Natural killer cell treated with Interleukin-12 subunit alpha and Interleukin-12 subunit beta and Interleukin-15 and Interleukin-18, amount 100 ng/mL, for 72 hours (primary cell): ENCODE data around the gene PRPF18. TPM values are rescaled to one million over a fixed set of nuclear protein-coding genes. Genes with fewer than 3 reads are reported as not detected.

Experiments used
- ATAC-seq, 2 donors: fragments of 150-1000 bp; cut with Tn5 transposase in 1 of 2; sonication (Bioruptor Pico), chemical (Tn5 transposase) in 1 of 2; 2 replicates each; pipeline ENCODE4 v1.10.0; 2021
- DNase-seq: peaks from one replicate; pipeline ENCODE4 v3.0.0; 2022; ENCODE audit warnings: low spot score
- H3K27ac Mint-ChIP-seq, 2 donors: 1 replicate in 1 of 2; 2 replicates in 1 of 2; pipeline ENCODE4 v1.8.0; 2022; ENCODE audit warnings: mixed read lengths in 2 of 2, mild to moderate bottlenecking in 1 of 2, moderate library complexity in 1 of 2
- H3K27me3 Mint-ChIP-seq, 2 donors: 1 replicate in 1 of 2; 2 replicates in 1 of 2; pipeline ENCODE4 v1.8.0; 2022; ENCODE audit warnings: mixed read lengths in 2 of 2
- H3K36me3 Mint-ChIP-seq: one replicate; pipeline ENCODE4 v1.8.0; 2022; ENCODE audit warnings: mixed read lengths
- H3K4me1 Mint-ChIP-seq, 2 donors: 1 replicate in 1 of 2; 2 replicates in 1 of 2; pipeline ENCODE4 v1.8.0; 2022; ENCODE audit warnings: low read depth in 2 of 2, mixed read lengths in 2 of 2, mild to moderate bottlenecking in 1 of 2
- H3K4me3 Mint-ChIP-seq: one replicate; pipeline ENCODE4 v1.8.0; 2022; ENCODE audit warnings: mixed read lengths
- H3K9me3 Mint-ChIP-seq: 2 replicates; pipeline ENCODE4 v1.8.0; 2022; ENCODE audit warnings: mixed read lengths
- total RNA-seq, 2 donors: library from RNA; stranded (reverse); gene quantifications; one replicate each; pipeline ENCODE4 v1.2.3, GENCODE V29; 2022

Gene PRPF18
- total RNA-seq, 2 donors from 2014 or later, result 29.2 to 29.6 TPM

- H3K4me3 Mint-ChIP-seq, result no peak overlapping the region
- no peak overlapping the region for H3K27ac Mint-ChIP-seq
- peaks cover 16% of the 10 kb centered on the region for H3K9me3 Mint-ChIP-seq
- peaks cover 38% of the 10 kb centered on the region for H3K36me3 Mint-ChIP-seq
- no peak for ATAC-seq
- no peaks in the 10 kb centered on the region for H3K27me3 Mint-ChIP-seq
- no peaks in the 10 kb centered on the region for H3K4me1 Mint-ChIP-seq
- no peak for DNase-seq
These were observed 50.6 kb downstream of the PRPF18 start for GRCh38 chr10:13637303-13637856.

DNA sequence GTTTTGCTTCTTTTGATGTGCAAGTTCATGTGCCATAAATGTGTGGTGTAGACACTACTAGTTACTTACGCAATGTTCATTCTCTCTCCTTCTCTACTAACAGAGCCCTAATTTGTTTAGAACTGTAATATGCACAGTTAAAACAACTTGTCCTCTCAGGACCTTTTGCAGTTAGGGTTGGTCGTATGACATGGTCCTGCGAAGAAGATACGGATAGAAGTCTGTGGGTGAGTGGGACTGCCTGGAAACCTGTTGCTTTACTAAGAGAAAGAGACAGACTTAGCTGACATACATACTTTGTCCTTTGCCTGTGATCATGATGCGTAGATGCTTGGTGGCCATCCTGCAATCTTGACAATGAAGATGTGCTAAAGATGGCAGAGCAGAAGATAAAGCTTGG lies 51.1 kb downstream of the PRPF18 start:
- Mint-ChIP-seq H3K36me3 (peaks cover 43% of the 10 kb centered on the region), H3K9me3 (peaks cover 17% of the 10 kb centered on the region), H3K4me3 (no peak overlapping the region), H3K27me3 (no peaks in the 10 kb centered on the region), H3K4me1 (no peaks in the 10 kb centered on the region), H3K27ac (no peak overlapping the region)
- ATAC-seq, result no peak
- DNase-seq, result no peak

DNA sequence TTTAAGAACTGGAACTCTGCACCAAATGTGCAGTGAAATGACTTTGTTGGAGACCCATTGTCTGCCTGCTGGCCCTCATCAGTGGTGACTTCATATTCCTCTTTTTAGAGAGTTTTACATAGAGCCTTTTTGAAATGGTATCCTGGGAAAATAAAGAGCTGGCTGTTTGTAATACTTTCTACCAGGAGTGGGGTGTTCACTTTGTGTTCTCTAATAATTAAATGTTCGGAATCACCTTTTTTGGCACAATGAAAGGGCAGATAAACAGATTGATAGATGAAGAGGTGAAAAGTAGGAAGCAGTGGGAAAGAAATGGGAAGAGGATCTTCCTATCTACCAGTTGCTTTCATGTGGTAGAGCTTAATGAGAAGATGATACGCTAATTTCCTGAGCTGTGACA lies 55.5 kb downstream of the PRPF18 start:
- no peak overlapping the region for H3K27ac Mint-ChIP-seq
- H3K4me3 Mint-ChIP-seq, result no peak overlapping the region

GRCh38 chr10:13643016-13643415 lies 56.3 kb downstream of the PRPF18 start:
- H3K4me3 Mint-ChIP-seq, result no peak overlapping the region
- H3K36me3 Mint-ChIP-seq, result peaks cover 39% of the 10 kb centered on the region
- ATAC-seq, result no peak
- H3K27ac Mint-ChIP-seq, result no peak overlapping the region
- no peak for DNase-seq
- H3K9me3 Mint-ChIP-seq, result peaks cover 17% of the 10 kb centered on the region
- no peaks in the 10 kb centered on the region for H3K27me3 Mint-ChIP-seq
- peaks cover 0 to 2% of the 10 kb centered on the region in 2 donors for H3K4me1 Mint-ChIP-seq

More for the DNA sequence above, 55.5 kb downstream of the PRPF18 start:
- DNase-seq (no peak), ATAC-seq (no peak)
- peaks cover 39% of the 10 kb centered on the region for H3K36me3 Mint-ChIP-seq
- H3K27me3 Mint-ChIP-seq, result no peaks in the 10 kb centered on the region
- H3K9me3 Mint-ChIP-seq, result peaks cover 17% of the 10 kb centered on the region
- H3K4me1 Mint-ChIP-seq, result peaks cover 0 to 2% of the 10 kb centered on the region in 2 donors

- Mint-ChIP-seq H3K36me3 (peaks cover 33% of the 10 kb centered on the region), H3K27ac (no peak overlapping the region), H3K4me1 (peaks cover 0 to 4% of the 10 kb centered on the region in 2 donors), H3K9me3 (peaks cover 17% of the 10 kb centered on the region), H3K4me3 (no peak overlapping the region), H3K27me3 (no peaks in the 10 kb centered on the region)
- DNase-seq (no peak), ATAC-seq (no peak)
These were observed 58.1 kb downstream of the PRPF18 start for GRCh38 chr10:13644866-13645265.

GRCh38 chr10:13648425-13648824 lies 61.7 kb downstream of the PRPF18 start:
- Mint-ChIP-seq H3K4me3 (no peak overlapping the region), H3K36me3 (peaks cover 6% of the 10 kb centered on the region), H3K27ac (peak overlapping the region in 1 of 2 donors; percentile 38), H3K27me3 (no peaks in the 10 kb centered on the region), H3K9me3 (no peaks in the 10 kb centered on the region), H3K4me1 (peaks cover 0 to 4% of the 10 kb centered on the region in 2 donors)
- ATAC-seq, result no peak
- no peak for DNase-seq

- Mint-ChIP-seq H3K27ac (no peak overlapping the region), H3K27me3 (no peaks in the 10 kb centered on the region), H3K36me3 (peaks cover 6% of the 10 kb centered on the region), H3K4me1 (peaks cover 0 to 4% of the 10 kb centered on the region in 2 donors), H3K4me3 (no peak overlapping the region), H3K9me3 (no peaks in the 10 kb centered on the region)
- DNase-seq (no peak), ATAC-seq (no peak)
These were observed 63.2 kb downstream of the PRPF18 start for GRCh38 chr10:13649844-13650520.

DNA sequence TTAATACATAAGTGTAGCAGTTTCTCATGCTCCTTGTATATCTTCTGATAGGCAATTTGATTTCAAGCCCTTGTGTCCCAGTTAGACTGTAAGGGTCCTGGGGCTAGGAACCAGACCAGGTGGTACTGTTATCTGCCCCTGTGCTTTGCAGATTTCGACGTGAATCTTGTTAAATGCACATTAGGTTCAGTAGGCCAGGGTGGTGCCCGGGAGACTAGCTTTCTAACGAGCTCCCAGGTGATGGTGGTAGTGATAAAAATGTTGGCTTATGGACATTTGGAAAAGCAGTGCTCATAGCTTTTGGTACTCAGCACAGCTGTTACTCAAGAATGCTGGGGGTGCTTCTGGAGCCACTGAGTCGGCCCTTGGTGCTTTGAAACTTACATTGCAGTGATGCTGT lies 64.2 kb downstream of the PRPF18 start:
- Mint-ChIP-seq H3K4me3 (no peak overlapping the region), H3K9me3 (no peaks in the 10 kb centered on the region), H3K36me3 (no peaks in the 10 kb centered on the region), H3K27me3 (no peaks in the 10 kb centered on the region), H3K4me1 (peaks cover 0 to 4% of the 10 kb centered on the region in 2 donors), H3K27ac (no peak overlapping the region)
- DNase-seq, result no peak
- ATAC-seq, result no peak

- no peak overlapping the region for H3K27ac Mint-ChIP-seq
- H3K27me3 Mint-ChIP-seq, result no peaks in the 10 kb centered on the region
- no peak overlapping the region for H3K4me3 Mint-ChIP-seq
- H3K4me1 Mint-ChIP-seq, result peaks cover 0 to 2% of the 10 kb centered on the region in 2 donors
- H3K9me3 Mint-ChIP-seq, result no peaks in the 10 kb centered on the region
- ATAC-seq (no peak), DNase-seq (no peak)
- H3K36me3 Mint-ChIP-seq, result no peaks in the 10 kb centered on the region
These were observed 65.4 kb downstream of the PRPF18 start for GRCh38 chr10:13651969-13652720.

- Mint-ChIP-seq H3K27me3 (no peaks in the 10 kb centered on the region), H3K4me1 (peaks cover 0 to 2% of the 10 kb centered on the region in 2 donors), H3K27ac (no peak overlapping the region)
These were observed 66.1 kb downstream of the PRPF18 start for GRCh38 chr10:13652860-13653259.

GRCh38 chr10:13654118-13654830 lies 67.5 kb downstream of the PRPF18 start:
- H3K4me1 Mint-ChIP-seq, result no peaks in the 10 kb centered on the region
- H3K9me3 Mint-ChIP-seq, result no peaks in the 10 kb centered on the region
- no peaks in the 10 kb centered on the region for H3K36me3 Mint-ChIP-seq
- DNase-seq (no peak), ATAC-seq (no peak)
- no peak overlapping the region for H3K27ac Mint-ChIP-seq
- H3K4me3 Mint-ChIP-seq, result no peak overlapping the region
- H3K27me3 Mint-ChIP-seq, result no peaks in the 10 kb centered on the region

More at GRCh38 chr10:13652860-13653259, 66.1 kb downstream of the PRPF18 start:
- ATAC-seq (no peak), DNase-seq (no peak)
- no peaks in the 10 kb centered on the region for H3K9me3 Mint-ChIP-seq
- no peaks in the 10 kb centered on the region for H3K36me3 Mint-ChIP-seq
- no peak overlapping the region for H3K4me3 Mint-ChIP-seq

DNA sequence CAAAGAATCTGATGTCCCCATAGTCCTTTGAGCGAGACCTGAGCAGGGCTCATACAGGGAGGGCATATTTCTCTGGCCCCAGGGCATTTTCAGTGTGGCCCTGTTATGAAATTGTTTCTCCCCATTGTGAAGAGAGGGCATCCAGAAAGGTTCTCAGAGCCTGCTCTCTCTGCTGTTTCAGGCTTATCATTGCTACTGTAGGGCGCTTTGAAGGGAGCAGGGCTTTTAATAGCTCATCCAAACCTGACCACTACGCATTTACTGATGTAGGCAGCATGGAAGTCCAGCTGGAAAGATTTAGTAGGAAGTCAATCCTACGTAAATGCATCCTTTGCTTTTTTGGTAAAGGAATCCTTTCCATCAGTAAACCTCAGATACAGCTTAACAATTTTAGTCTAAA lies 68.1 kb downstream of the PRPF18 start:
- Mint-ChIP-seq H3K4me3 (no peak overlapping the region), H3K36me3 (no peaks in the 10 kb centered on the region), H3K4me1 (peaks cover 0 to 3% of the 10 kb centered on the region in 2 donors), H3K27ac (no peak overlapping the region), H3K9me3 (no peaks in the 10 kb centered on the region), H3K27me3 (no peaks in the 10 kb centered on the region)
- no peak for ATAC-seq
- DNase-seq, result no peak

GRCh38 chr10:13656337-13657100 lies 69.8 kb downstream of the PRPF18 start:
- no peak overlapping the region for H3K4me3 Mint-ChIP-seq
- peaks cover 4 to 9% of the 10 kb centered on the region in 2 donors for H3K4me1 Mint-ChIP-seq
- peaks cover 0 to 3% of the 10 kb centered on the region in 2 donors for H3K27me3 Mint-ChIP-seq
- no peak for ATAC-seq
- no peak for DNase-seq
- H3K36me3 Mint-ChIP-seq, result no peaks in the 10 kb centered on the region
- no peak overlapping the region for H3K27ac Mint-ChIP-seq
- no peaks in the 10 kb centered on the region for H3K9me3 Mint-ChIP-seq
